ENCODE results near the gene GMDS.

GMDS gene

DNA sequence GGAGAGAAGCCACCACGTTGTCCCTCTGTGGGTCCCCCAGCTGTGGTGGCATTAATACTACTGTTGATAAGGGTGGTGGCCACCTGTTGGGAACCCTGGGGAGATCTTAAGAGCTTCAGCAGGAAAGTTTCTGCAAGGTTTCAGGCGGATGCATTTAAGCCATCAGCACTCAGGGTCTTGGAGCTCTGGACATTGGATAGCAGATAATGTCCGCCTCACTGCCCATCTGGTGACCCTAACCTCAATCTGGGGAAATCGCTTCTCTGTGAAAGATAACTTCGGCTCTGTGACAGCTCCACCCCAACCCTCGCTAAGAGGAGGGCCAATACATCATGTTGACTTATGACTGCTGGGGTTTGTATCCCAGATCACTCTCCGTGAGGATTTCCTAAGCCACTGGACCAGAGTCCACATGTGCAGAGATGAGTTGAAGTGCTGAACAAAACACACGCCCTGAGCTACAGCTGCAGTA, 542.8 kb downstream of the GMDS start:
- H3K36me3 ChIP-seq (replicated peaks; ENCODE audit: low read depth, low read length), result no peaks in the 10 kb centered on the region
- no peak overlapping the region for H2AFZ ChIP-seq (ENCODE audit: low read depth, low read length)

DNA sequence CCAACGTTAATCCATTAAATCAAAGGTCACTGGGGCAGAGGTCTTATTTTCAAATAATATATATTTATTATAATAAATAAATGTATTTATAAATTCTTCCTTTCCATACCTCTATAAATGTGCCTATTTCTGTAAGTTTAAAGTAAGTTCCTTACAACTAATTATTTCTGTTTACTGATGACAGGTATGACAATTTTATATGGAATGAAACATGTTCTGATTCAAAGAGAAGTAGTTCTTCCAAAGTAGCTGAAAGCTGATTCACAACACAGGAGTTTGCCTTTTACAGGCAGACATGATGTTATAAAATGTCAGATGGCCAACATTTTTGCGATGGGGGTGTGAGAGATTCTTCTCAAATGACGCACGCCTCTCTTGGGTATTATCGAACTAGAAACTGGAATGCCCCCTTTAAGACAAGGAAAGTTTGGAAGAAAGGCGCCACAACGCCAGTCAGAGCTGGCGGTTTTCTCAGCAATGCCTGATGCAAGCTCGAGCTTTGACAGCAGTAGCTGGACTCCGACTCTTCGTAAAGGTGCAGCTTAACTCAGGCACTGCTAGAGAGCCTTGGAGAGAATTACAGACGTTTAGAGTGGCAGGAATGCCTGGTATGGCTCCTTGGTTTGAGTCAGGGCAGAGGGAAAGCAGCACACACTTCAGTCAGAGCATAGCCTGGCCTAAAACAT, 543.6 kb downstream of the GMDS start:
- H3K79me2 ChIP-seq (ENCODE audit: low read length), result no peaks in the 10 kb centered on the region
- H3K27me3 ChIP-seq (ENCODE audit: low read depth, low read length), result no peaks in the 10 kb centered on the region
- H3K27ac ChIP-seq (ENCODE audit: low read length), result no peak overlapping the region
- H4K20me1 ChIP-seq (ENCODE audit: insufficient read depth, low read length), result no peaks in the 10 kb centered on the region
- no peaks in the 10 kb centered on the region for H3K36me3 ChIP-seq (replicated peaks; ENCODE audit: low read depth, low read length)
- H3K9me3 ChIP-seq (ENCODE audit: insufficient read depth, low read length), result no peaks in the 10 kb centered on the region
- no peak overlapping the region for H3K9ac ChIP-seq (ENCODE audit: low read length)
- H3K4me1 ChIP-seq (ENCODE audit: low read length), result peaks cover 29% of the 10 kb centered on the region
- TF ChIP-seq, protein P1, sequence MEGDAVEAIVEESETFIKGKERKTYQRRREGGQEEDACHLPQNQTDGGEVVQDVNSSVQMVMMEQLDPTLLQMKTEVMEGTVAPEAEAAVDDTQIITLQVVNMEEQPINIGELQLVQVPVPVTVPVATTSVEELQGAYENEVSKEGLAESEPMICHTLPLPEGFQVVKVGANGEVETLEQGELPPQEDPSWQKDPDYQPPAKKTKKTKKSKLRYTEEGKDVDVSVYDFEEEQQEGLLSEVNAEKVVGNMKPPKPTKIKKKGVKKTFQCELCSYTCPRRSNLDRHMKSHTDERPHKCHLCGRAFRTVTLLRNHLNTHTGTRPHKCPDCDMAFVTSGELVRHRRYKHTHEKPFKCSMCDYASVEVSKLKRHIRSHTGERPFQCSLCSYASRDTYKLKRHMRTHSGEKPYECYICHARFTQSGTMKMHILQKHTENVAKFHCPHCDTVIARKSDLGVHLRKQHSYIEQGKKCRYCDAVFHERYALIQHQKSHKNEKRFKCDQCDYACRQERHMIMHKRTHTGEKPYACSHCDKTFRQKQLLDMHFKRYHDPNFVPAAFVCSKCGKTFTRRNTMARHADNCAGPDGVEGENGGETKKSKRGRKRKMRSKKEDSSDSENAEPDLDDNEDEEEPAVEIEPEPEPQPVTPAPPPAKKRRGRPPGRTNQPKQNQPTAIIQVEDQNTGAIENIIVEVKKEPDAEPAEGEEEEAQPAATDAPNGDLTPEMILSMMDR (IDR thresholded peaks at IDR 0.05; ENCODE audit: low read depth, low read length), result no peak
- TF ChIP-seq EZH2phosphoT487 (IDR thresholded peaks at IDR 0.05; ENCODE audit: low read depth), result no peak
- no peak overlapping the region for H2AFZ ChIP-seq (ENCODE audit: low read depth, low read length)
- H3K4me2 ChIP-seq (ENCODE audit: low read length), result no peak overlapping the region
- H3K4me3 ChIP-seq (ENCODE audit: low read length), result no peak overlapping the region

More for the DNA sequence above, 542.8 kb downstream of the GMDS start:
- no peak overlapping the region for H3K4me3 ChIP-seq (ENCODE audit: low read length)
- no peak for TF ChIP-seq EZH2phosphoT487 (IDR thresholded peaks at IDR 0.05; ENCODE audit: low read depth)
- TF ChIP-seq, protein P1 (IDR thresholded peaks at IDR 0.05; ENCODE audit: low read depth, low read length), result no peak
- H4K20me1 ChIP-seq (ENCODE audit: insufficient read depth, low read length), result no peaks in the 10 kb centered on the region
- H3K9ac ChIP-seq (ENCODE audit: low read length), result no peak overlapping the region
- no peaks in the 10 kb centered on the region for H3K27me3 ChIP-seq (ENCODE audit: low read depth, low read length)
- H3K27ac ChIP-seq (ENCODE audit: low read length), result no peak overlapping the region
- no peaks in the 10 kb centered on the region for H3K79me2 ChIP-seq (ENCODE audit: low read length)
- no peak overlapping the region for H3K4me2 ChIP-seq (ENCODE audit: low read length)
- no peaks in the 10 kb centered on the region for H3K9me3 ChIP-seq (ENCODE audit: insufficient read depth, low read length)
- H3K4me1 ChIP-seq (ENCODE audit: low read length), result peaks cover 34% of the 10 kb centered on the region

DNA sequence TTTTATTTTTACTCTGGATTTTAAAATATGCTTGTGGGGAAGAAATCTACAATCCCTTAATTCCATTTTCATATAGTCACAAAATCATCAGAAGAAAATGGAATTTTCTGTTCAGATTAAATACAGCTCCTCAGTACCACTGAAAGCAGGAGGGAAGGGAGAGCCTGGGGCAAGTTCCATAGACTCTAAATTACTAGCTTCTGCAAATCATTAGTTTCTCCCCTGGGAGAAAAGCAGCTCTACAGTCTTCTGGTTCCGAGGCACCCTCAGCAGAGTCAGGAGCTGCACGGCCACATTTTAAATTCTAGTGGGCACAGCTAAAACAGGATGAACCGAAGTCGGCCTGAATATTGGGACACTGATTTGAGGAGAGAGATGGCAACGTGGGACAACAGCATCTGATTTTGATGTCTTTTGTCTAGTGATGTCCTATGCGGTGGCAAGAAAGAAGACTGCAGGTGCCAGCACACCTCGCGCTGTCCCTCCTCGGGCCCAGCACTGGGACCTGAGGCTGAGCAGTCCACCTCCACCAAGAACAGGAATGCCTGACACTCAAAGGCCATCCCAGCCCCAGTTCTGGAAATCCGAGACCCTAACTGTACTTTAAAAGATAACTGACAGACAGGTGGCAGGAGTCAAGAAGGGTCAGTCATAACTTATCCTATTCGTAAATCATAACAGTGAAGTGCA, 545.0 kb downstream of the GMDS start:
- H3K9ac ChIP-seq (ENCODE audit: low read length), result no peak overlapping the region
- no peak overlapping the region for H2AFZ ChIP-seq (ENCODE audit: low read depth, low read length)
- H3K36me3 ChIP-seq (replicated peaks; ENCODE audit: low read depth, low read length), result no peaks in the 10 kb centered on the region
- no peaks in the 10 kb centered on the region for H3K9me3 ChIP-seq (ENCODE audit: insufficient read depth, low read length)
- no peaks in the 10 kb centered on the region for H3K27me3 ChIP-seq (ENCODE audit: low read depth, low read length)
- no peaks in the 10 kb centered on the region for H3K79me2 ChIP-seq (ENCODE audit: low read length)
- H3K4me3 ChIP-seq (ENCODE audit: low read length), result no peak overlapping the region
- no peak overlapping the region for H3K4me2 ChIP-seq (ENCODE audit: low read length)
- TF ChIP-seq, protein P1 (IDR thresholded peaks at IDR 0.05; ENCODE audit: low read depth, low read length), result no peak
- no peak for TF ChIP-seq EZH2phosphoT487 (IDR thresholded peaks at IDR 0.05; ENCODE audit: low read depth)
- H4K20me1 ChIP-seq (ENCODE audit: insufficient read depth, low read length), result no peaks in the 10 kb centered on the region
- peaks cover 24% of the 10 kb centered on the region for H3K4me1 ChIP-seq (ENCODE audit: low read length)
- no peak overlapping the region for H3K27ac ChIP-seq (ENCODE audit: low read length)

DNA sequence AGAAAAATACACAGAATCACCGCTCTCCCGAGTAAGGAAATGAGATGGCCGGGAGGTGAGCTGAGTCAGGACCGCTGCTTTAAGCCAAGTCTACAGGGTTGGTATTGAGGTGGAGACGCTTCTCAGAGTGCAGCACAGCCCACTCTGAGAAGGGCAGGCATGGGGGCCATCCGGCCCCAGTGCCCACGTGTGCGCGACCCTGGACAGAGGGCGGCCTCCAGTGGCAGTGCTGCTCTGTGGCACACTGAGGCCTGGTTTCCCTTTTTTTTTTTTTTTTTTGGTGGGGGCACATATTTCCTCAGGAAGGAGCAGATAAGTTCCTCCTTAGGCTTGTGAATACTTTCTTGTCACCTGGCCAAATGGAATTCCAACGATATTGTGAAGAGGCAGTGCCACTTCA, 546.9 kb downstream of the GMDS start:
- H3K4me2 ChIP-seq (ENCODE audit: low read length), result peak overlapping the region; percentile 77
- peak overlapping the region; percentile 68; the same call in 1 of the 2 replicates for H2AFZ ChIP-seq (ENCODE audit: low read depth, low read length)
- no peaks in the 10 kb centered on the region for H3K36me3 ChIP-seq (replicated peaks; ENCODE audit: low read depth, low read length)

More for the DNA sequence above, 546.9 kb downstream of the GMDS start:
- Histone ChIP-seq H3K27ac (ENCODE audit: low read length) (peak overlapping the region; percentile 47), H3K79me2 (ENCODE audit: low read length) (no peaks in the 10 kb centered on the region), H3K4me3 (ENCODE audit: low read length) (peak overlapping the region; percentile 62), H3K27me3 (ENCODE audit: low read depth, low read length) (no peaks in the 10 kb centered on the region), H3K4me1 (ENCODE audit: low read length) (peaks cover 24% of the 10 kb centered on the region), H3K9me3 (ENCODE audit: insufficient read depth, low read length) (no peaks in the 10 kb centered on the region), H3K9ac (ENCODE audit: low read length) (peak overlapping the region; percentile 48; the same call in 1 of the 2 replicates), H4K20me1 (ENCODE audit: insufficient read depth, low read length) (no peaks in the 10 kb centered on the region)
- TF ChIP-seq EZH2phosphoT487 (IDR thresholded peaks at IDR 0.05; ENCODE audit: low read depth), result no peak
- TF ChIP-seq, protein P1 (IDR thresholded peaks at IDR 0.05; ENCODE audit: low read depth, low read length), result peak; percentile 46

Data from OCI-LY3 (cell line).